ENCODE measurements around the gene CHMP2B. TPM values are rescaled to one million over a fixed set of nuclear protein-coding genes. Genes with fewer than 3 reads are reported as not detected.
"Not testable (repeated sequence)": the region's sequence is repeated elsewhere in the genome, so short reads cannot be mapped to it uniquely, and the experiment has no call there.

CHMP2B gene
- total RNA-seq, 1 experiment from 2014 or later: 5.9 TPM

DNA sequence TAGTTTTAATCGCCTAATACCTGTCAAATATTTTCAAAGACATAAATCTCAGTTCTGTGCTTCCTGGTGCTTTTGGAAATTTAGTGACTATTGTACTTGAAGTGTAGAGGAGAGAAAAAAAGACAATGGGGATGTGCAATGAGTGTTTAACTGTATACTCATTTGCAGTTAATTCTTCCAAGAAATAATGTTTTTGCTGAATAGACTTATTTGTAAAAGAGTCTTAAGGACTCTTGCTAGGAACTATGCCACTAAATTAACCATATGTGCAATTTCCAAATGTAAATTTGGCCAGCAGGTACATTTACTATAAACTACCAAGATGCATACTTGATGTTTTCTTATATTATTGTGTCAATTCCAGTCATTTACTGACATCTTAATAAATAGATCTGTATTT is 2.0 kb downstream of the CHMP2B start:
- DNase-seq (ENCODE audit: low spot score): no peak

DNA sequence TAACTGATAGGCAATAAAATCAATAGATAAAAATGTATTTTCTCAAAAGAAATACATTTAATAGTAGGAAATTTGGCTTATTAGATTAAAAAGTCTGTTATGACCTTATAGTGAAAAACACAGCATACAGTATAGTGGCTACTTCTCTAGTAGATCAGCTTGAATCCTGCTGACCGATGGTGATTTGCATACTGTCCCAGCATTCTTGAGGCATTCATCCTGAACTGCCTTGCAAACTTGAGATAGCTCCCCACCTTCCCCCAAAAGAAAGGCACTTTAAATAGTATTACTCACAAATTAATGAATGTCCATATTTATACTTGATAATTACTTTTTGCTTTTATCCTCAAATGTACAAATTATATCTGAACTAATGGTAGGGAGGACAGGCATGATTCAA is 6.7 kb downstream of the CHMP2B start:
- no peak for DNase-seq (ENCODE audit: low spot score)

DNA sequence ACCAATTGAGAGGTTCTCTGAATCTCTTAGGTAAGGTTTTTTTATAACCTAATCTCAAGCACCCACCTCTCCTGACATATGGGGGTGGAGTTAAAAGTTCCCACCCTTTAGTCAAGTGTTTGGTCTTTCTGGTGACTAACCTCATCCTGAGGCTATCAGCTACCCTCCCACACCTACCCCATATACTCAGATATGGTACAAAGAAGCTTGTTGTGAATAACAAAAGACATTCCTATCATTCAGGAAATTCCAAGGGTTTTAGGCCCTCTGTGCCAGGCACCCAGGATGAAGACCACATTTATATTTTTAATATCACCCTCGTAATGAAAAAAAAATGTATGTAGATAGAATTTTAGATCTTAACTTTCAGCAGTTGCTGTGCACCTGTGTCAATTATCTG is 9.0 kb downstream of the CHMP2B start:
- no peak for DNase-seq (ENCODE audit: low spot score)

DNA sequence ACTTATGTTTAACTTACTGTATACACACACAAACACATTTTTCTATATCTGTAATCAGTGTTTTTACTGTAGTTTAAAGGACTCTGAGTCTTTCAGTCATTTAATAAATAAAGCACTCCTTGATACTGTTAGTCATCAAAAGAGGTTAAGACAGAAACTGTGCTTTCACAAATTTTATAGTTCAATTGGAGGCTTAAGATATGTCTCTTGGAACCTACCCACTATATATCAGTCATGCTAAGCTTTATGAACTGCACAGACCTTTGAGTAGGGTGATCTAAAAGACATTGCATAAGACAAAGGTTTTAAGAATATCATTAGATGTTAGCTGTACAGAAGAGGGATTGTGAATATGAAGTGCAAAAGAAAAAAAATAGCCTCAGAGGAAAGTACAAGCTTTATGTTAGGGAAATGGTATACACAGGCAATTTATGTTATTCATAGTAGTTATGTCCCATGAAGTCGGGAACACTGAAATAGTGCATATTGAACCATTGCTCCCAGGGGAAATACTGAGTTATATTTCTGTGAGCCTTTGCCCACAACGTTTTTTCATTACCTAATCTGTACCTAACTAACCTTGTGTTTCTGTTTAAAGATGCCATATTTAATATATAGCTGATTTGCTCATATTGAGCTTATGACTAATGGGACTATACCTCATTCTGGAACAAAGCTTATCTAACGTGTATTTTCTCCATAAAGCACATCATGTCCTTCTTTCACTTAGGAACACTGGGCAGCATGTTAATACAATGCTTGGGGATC is 19.7 kb downstream of the CHMP2B start:
- no peak for DNase-seq (ENCODE audit: low spot score)

DNA sequence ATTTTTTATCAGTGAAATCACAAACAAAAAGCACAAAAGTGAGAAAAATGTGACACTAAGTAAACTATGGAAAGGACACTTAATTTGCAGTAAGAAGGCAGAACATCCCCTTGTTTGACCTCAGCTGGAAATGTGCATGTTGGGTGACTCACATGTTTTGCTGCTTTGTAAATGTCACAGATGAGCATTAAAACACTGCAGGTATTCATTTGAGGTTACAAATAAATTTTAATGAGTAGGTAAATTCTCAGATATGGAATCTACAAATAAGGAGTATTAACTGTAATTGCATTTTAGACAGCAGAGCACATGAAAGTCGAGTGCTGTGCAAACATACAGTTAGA is 20.3 kb downstream of the CHMP2B start:
- DNase-seq (ENCODE audit: low spot score): no peak

DNA sequence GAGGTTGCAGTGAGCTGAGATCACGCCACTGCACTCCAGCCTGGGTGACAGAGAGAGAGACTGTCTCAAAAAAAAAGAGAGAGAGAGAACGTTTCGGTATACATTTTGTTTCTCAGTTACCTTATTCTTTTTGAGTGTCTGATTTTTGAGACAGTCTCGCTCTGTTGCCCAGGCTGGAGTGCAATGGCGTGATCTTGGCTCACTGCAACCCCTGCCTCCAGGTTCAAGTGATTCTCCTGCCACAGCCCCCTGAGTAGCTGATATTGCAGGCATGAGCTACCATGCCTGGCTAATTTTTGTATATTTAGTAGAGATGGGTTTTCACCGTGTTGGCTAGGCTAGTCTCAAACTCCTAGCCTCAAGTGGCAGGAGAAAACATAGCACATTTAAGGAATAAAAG is 21.1 kb downstream of the CHMP2B start:
- DNase-seq (ENCODE audit: low spot score): not testable (repeated sequence)

DNA sequence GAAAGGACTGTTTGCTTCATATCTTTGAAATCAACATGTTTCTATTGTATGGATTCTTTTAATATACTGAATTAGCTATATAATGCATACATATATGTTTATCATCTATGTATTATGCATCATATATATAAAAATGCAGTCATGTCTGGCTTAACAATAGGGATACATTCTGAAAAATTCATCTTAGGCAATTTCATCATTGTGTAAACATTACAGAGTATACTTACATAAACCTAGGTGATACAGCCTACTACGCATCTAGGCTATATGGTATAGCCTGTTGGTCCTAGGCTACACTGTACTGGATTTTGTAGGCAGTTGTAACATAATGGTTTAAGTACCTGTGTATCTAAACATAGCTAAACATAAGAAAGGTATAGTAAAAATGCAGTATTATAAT is 21.7 kb downstream of the CHMP2B start:
- DNase-seq (ENCODE audit: low spot score): no peak

DNA sequence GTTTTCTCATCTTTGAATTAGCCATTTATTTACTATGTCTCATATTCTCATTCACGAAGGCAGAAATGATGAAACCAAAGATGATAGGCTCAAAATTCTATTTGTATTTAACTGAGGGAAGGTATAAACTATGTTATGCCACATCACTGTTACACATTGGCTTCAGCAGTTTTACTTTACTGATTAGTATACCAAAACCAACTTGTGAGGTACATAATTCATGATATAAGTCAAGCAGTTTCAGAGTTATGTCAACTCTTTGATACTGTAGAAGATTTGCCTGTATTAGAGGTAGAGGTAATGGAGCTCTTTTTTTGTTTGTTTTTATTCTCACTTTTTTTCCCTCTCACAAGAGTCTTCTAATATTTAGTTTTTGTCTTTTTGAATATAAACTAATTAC is 22.9 kb downstream of the CHMP2B start:
- DNase-seq (ENCODE audit: low spot score): no peak

DNA sequence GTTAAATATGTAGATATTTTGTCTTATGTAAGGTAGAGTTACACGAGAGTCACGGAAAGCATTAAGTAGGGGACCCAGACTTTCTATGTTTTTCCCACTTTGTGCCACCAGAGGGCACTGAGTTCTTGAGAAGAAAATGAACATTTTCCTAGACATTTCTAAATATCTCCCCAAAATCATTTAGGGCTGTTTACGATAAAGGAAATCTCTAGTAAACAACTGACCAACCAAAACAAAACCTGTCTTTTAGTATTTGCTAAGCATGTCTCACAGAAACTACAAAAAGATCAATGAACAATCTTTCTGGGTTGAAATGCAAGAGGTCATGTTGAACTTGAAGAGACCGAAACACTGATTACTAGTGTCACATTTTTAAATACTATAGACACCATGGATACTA is 33.2 kb downstream of the CHMP2B start:
- DNase-seq (ENCODE audit: low spot score): peak; percentile 61

DNA sequence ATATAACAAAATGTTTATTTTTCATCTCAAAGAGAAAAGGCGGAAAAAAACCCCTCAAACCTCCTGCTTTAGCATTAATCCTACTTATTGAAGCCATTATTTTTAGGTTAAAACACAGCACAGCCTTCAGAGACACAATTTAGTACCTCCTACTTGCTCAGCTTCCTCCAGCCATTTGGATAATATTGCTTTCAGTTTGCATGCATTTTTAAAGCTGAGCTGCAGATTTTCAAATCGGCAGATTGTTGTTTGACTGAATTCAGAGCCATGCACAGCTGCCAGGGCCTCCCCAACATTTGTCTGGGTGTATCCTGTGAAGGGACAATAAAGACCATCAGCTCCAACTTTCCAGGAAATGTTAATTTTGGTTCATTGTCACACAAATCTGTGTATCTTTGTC is 34.8 kb downstream of the CHMP2B start:
- DNase-seq (ENCODE audit: low spot score): no peak

DNA sequence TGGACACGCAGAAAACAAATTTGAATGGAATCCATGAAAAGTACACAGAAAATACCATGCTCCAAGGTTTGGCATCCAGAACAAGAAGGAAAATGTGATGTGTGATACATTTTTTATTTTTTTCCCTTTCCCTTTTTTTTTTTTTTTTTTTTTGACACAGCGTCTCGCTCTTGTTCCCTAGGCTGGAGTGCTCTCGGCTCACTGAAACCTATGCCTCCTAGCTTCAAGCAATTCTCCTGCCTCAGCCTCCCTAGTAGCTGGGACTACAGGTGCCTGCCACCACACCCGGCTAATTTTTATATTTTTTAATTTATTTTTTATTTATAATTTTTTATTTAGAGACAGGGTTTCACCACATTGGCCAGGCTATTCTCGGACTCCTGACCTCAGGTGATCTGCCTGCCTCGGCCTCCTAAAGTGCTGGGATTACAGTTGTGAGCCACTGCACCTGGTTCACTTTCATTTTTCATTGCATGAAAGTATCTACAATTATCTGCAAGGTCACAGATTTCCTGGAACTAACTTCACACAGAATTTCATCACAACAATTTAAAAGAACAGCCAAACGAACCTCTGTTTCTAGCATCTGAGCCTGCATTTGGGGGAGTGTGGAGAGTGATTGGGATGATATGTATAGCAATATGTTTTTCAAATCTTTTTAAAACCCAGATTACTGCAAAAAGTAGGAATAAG is 41.0 kb downstream of the CHMP2B start:
- no peak for DNase-seq (ENCODE audit: low spot score)

DNA sequence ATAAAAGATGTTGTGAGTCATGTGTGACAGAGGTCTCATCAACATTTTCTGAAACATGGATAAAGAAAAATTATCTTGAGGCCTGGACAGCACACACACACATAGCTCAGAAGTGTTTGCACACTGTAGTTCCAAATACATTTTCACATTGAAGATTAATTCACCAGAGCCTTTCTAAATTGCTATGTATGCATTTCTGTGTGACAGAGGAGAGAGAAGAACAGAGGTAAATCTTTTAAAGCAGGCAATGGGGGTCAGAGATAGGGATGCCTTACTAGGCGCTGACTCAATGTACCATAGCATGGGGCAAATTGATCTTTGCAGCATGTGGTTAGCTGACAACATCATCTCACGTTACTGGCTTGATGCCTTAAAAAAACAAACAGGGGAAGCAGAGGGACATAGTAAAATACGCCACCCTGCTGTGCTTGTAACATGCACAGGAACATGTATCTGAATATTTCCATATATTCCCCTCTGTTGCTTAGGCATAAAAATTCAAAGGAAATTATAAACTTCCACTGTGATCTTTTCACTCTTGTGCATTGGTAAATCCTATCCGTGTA is 41.6 kb downstream of the CHMP2B start:
- no peak for DNase-seq (ENCODE audit: low spot score)

DNA sequence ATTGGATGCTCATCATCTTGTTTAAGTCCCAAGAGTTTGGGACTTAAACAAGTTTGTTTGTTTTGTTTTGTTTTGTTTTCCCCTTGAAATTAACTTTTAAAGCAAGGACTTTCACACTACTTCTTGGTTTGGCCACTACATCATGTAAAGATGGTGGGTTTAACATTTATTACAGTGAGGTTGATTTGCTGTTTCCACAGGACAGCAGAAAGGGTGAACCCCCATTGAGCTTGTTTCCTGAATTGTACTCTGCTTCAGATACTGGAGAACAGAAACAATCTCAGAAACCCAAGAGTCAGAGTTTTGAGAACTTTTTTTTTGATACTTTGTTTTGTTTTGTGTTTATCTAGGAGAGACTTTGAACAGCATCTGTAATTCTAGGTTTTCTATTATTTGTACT is 42.6 kb downstream of the CHMP2B start:
- no peak for DNase-seq (ENCODE audit: low spot score)

DNA sequence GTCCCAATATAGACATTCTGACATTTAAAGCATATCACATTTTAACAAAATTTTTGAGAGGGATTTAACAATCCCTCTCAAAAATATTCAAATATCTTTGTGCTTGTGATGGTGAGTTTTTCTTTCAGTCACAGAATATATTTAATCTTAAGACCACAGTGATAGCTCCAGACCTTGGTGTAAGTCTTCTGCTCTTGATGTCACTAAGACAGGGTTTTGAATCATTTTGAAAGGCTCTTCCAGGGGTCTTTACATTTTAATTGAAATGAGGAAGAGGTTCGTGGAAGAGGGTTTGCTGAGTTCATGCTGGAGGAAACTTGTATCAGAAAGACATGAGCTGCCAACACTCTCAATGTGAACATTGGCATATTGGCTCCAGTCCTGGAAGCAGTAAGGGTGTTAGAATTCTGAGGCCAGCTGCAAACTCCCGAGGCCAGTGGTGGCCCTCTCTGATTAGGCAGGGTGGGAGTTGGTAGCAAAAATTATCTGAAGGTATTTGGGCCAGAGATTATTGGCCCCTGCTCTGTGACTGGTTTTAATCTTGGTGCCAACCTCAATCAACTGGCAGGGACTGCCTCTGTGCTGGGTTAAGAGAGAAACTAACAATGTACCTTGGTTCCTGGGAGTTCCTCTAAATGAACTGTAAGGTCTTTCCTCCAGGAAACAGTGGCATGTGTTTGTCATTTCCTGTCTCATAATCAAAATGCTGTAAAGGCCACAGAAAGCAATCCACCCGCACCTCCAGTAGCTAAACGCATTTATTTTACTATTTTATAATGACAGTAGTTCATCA is 44.0 kb downstream of the CHMP2B start:
- no peak for DNase-seq (ENCODE audit: low spot score)

DNA sequence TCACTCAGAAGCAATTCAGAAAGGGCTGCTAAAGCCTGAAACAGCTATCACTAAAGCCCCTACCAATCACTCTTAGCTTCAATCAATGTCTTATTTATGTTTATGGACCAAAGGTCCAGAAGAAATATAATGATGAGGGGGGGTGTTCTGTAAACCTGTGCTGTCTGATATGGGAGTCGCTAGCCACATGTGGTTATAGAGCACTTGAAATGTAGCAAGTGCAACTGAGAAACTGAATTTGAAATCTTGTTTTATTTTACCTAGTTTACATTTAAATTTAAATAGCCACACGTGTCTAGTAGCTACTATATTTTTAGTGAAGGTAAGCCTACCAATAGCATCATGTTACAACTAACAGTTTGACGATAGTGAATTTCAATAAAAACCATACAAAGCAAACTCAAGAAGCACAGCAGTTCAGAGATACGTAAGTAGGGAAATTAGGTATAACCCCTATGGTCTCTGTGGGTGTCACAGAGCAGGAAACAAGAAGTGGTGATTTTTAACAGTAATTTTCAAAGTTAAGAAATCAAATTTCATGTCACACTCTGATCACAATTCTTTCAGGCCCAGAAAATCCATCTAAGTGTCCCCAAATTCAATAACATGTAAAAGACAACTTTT is 45.7 kb downstream of the CHMP2B start:
- DNase-seq (ENCODE audit: low spot score): no peak

DNA sequence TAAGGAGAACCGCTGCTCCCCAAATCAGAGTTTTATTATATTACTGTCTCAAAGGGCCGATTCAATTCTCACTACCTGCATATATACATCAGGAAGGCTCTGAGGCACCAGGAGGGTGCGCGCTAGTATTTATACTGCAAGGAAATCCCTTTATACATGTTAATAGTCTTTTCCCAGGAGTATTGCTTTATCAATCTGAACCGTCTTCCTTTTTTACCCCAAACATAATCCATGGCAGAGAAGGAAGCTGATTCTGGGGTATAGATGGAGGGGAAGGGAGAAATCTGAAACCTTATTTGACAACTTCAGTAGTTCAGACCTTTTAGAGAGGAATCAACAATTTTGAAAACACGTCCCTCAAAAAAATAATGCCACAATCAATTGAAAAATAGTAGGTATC is 49.4 kb downstream of the CHMP2B start, which contains the start of gene POU1F1:
POU1F1 (minus strand) TSS at position 101 of the 400 bp plus-strand sequence. CDS start 122 bp downstream, outside the sequence.
- DNase-seq (ENCODE audit: low spot score): no peak

DNA sequence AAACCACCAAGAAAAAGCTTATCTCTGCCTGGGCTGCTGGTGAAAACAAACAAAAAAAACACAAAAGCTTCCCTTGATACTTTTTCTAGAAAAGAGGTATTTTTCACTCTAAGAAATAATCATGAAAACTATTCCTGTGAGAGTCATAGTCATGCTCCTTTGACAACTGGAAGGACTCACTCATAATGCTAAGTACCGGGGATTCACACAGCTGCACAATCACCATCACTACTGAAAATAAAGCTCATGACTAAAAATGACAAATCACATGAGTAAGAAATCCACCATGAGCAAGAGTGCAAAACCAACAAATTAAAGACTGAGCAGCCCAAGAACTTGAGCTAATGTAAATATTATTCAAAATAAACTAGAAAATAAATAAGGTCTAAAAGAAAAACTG is 59.9 kb downstream of the CHMP2B start:
- DNase-seq (ENCODE audit: low spot score): no peak

DNA sequence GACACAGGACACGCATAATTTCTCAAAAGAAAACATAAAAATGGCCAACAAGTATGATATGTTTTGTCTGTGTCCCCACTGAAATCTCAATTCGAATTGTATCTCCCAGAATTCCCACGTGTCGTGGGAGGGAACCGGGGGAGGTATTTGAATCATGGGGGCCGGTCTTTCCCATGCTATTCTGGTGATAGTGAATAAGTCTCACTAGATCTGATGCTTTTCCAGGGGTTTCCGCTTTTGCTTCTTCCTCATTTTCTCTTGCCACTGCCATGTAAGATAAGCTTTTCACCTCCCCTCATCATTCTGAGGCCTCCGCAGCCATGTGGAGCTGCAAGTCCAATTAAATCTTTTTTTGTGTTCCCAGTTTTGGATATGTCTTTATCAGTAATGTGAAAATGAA is 61.3 kb downstream of the CHMP2B start:
- no peak for DNase-seq (ENCODE audit: low spot score)

DNA sequence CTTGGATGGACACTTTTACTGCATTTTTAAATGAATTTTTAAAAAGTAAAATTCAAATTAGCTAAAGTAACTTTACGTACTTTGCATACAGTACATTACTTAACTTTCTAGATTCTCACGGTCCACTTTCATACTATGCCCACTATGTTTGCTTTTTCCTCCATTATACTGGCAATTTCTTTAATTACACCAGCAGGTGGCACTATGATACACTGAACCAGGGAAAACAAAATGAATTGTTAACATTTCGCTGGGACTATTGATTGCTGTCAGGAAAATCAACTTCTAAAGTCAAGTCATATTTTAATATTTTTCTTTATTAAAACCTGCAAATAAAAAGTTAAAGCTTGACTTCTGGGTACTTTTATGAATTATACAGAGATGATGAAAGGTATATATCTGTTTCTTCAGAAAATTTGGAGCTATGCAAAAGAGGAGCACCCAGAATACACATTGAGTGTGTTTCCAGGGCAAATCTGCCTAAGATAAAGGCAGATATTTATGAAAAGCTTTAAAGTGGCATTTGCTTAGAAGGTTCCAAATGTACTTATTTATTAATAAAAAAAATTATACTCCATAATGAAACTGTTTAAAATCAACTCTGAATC is 71.1 kb downstream of the CHMP2B start:
- peak; percentile 46 for DNase-seq (ENCODE audit: low spot score)

DNA sequence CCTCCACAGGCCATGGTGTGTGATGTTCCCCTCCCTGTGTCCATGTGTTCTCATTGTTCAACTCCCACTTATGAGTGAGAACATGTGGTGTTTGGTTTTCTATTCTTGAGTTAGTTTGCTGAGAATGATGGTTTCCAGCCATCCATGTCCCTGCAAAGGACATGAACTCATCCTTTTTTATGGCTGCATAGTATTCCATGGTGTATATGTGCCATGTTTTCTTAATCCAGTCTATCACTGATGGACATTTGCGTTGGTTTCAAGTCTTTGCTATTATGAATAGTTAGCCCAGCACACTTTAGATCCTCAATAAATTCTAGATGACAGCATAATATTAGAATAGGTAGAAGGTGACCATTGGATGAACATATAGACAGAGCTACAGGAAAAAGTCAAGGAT is 77.9 kb downstream of the CHMP2B start:
- DNase-seq (ENCODE audit: low spot score): not testable (repeated sequence)

Data from HT-29 (cell line).